Caco-2 (cell line): Measurements from ENCODE around the gene SVIL. TPM values are rescaled to one million over a fixed set of nuclear protein-coding genes. Genes with fewer than 3 reads are reported as not detected.

Source experiments
- BruUV-seq: library from RNA; stranded (reverse); fragments of 400-500 nt; replicated peaks from 2 replicates; lab custom pipeline; 2021; lab: Mats Ljungman, UMichigan
- CTCF ChIA-PET: fragments of 300-600 bp; sonication (Branson Sonifier 250); formaldehyde crosslinking; loops from one replicate; lab custom pipeline; 2022; ENCODE audit warnings: antibody characterized with exemption; lab: Charles Lee
- POLR2A ChIA-PET: fragments of 300-600 bp; sonication (Branson Sonifier 250); formaldehyde crosslinking; loops from one replicate; lab custom pipeline; 2022; ENCODE audit warnings: antibody characterized with exemption; lab: Charles Lee
- DNase-seq, 2 experiments: peaks; one replicate each; pipeline versions ENCODE4 v3.0.0 to v3.0.0-alpha.2; 2020 to 2022
- H3K27me3 ChIP-seq: replicated peaks from 2 replicates; pipeline ENCODE4 v1.6.0; 2011; ENCODE audit warnings: low read length; ENCODE audit not compliant: control insufficient read depth, insufficient read depth
- H3K36me3 ChIP-seq: 2 replicates; pipeline ENCODE4 v1.5.1; 2011; ENCODE audit warnings: low read length; ENCODE audit not compliant: control insufficient read depth, insufficient read depth
- H3K4me1 ChIP-seq: fragments of 250-450 bp; sonication (Bioruptor Pico); 2 replicates; pipeline ENCODE4 v1.5.1; 2020; ENCODE audit warnings: mild to moderate bottlenecking
- H3K4me3 ChIP-seq: 2 replicates; pipeline ENCODE4 v1.5.1; 2011; ENCODE audit warnings: low read depth, mild to moderate bottlenecking, control low read depth, low read length
- H3K9me3 ChIP-seq: fragments of 250-450 bp; sonication (Bioruptor Pico); 2 replicates; pipeline ENCODE4 v1.5.1; 2020; ENCODE audit warnings: mild to moderate bottlenecking, moderate library complexity
- H3K27ac Mint-ChIP-seq: one replicate; pipeline ENCODE4 v1.8.0; 2022; ENCODE audit warnings: mixed read lengths; ENCODE audit not compliant: unreplicated experiment
- H3K27me3 Mint-ChIP-seq: one replicate; pipeline ENCODE4 v1.8.0; 2022; ENCODE audit warnings: mixed read lengths; ENCODE audit not compliant: insufficient read depth, unreplicated experiment
- H3K36me3 Mint-ChIP-seq: one replicate; pipeline ENCODE4 v1.8.0; 2022; ENCODE audit warnings: mild to moderate bottlenecking, mixed read lengths; ENCODE audit not compliant: insufficient read depth, unreplicated experiment
- H3K4me1 Mint-ChIP-seq: one replicate; pipeline ENCODE4 v1.8.0; 2022; ENCODE audit warnings: low read depth, mixed read lengths; ENCODE audit not compliant: unreplicated experiment
- H3K4me3 Mint-ChIP-seq: one replicate; pipeline ENCODE4 v1.8.0; 2022; ENCODE audit warnings: mild to moderate bottlenecking, moderate library complexity, mixed read lengths; ENCODE audit not compliant: unreplicated experiment
- H3K9me3 Mint-ChIP-seq: one replicate; pipeline ENCODE4 v1.8.0; 2022; ENCODE audit warnings: mixed read lengths; ENCODE audit not compliant: unreplicated experiment
- intact Hi-C: fragments of 100-400 bp; cut with micrococcal nuclease; formaldehyde crosslinking; loops from one replicate; pipeline ENCODE4 v1.10.0; 2022; ENCODE audit not compliant: unreplicated experiment
- total RNA-seq: library from RNA; stranded (reverse); gene quantifications from 2 replicates; pipeline ENCODE4 v1.2.3, GENCODE V29; 2022
- TF ChIP-seq, protein P1 (sequence below), 2 experiments: fragments of 200-600 bp in 1 of 2; IDR thresholded peaks; 1 replicate in 1 of 2; 2 replicates in 1 of 2; pipeline versions ENCODE4 v1.5.1 to v1.8.0; 2011 to 2022; ENCODE audit warnings: antibody characterized with exemption in 1 of 2, control low read depth in 1 of 2, inconsistent platforms in 1 of 2, low read depth in 1 of 2, low read length in 1 of 2, mild to moderate bottlenecking in 1 of 2, moderate library complexity in 1 of 2; ENCODE audit not compliant: insufficient read depth in 1 of 2, severe bottlenecking in 1 of 2, unreplicated experiment in 1 of 2

Gene SVIL
- total RNA-seq, 1 experiment from 2014 or later, result 54.4 TPM

DNA sequence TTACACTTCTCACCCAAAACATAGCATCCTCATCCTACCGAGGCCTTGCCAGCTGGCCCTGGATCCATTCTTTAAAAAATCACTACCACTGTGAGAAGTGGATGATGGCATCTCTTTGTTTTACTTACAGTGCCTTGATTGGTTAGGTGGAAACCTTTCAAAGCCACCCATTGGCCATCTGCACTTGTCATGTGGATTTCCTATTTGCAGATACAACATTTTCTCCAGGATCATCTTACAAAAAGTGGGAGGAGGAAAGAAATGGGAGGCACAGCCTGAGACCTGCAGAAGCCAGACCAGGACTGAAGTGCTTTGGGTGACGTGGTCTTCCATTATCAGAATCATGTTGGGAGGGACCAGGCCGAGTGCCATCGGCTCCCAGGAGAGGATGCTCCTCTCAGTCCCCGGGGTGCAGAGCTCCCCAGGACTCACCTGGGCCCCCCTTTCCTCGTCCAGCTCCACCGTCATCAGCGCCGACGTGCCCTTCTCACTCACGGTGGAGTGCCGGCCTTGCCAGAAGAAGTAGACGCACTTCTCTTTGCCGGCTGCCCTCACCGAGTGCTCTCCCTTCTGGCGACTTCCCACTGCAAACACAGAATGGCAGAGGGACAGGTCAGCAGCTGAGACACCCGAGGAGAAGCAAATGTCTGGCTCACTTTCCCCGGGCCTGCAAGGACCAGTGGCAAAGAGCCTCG lies 161.2 kb downstream of the SVIL start:
- Mint-ChIP-seq H3K27ac (no peak overlapping the region), H3K4me3 (no peak overlapping the region), H3K4me1 (peaks cover 28% of the 10 kb centered on the region), H3K36me3 (peaks cover 78% of the 10 kb centered on the region), H3K9me3 (no peaks in the 10 kb centered on the region), H3K27me3 (no peaks in the 10 kb centered on the region)
- H3K27me3 ChIP-seq, result no peaks in the 10 kb centered on the region
- TF ChIP-seq, protein P1, sequence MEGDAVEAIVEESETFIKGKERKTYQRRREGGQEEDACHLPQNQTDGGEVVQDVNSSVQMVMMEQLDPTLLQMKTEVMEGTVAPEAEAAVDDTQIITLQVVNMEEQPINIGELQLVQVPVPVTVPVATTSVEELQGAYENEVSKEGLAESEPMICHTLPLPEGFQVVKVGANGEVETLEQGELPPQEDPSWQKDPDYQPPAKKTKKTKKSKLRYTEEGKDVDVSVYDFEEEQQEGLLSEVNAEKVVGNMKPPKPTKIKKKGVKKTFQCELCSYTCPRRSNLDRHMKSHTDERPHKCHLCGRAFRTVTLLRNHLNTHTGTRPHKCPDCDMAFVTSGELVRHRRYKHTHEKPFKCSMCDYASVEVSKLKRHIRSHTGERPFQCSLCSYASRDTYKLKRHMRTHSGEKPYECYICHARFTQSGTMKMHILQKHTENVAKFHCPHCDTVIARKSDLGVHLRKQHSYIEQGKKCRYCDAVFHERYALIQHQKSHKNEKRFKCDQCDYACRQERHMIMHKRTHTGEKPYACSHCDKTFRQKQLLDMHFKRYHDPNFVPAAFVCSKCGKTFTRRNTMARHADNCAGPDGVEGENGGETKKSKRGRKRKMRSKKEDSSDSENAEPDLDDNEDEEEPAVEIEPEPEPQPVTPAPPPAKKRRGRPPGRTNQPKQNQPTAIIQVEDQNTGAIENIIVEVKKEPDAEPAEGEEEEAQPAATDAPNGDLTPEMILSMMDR (IDR thresholded peaks at IDR 0.05; ENCODE audit: insufficient read depth in 1 of 2, low read depth in 1 of 2, low read length in 1 of 2, severe bottlenecking in 1 of 2, unreplicated experiment in 1 of 2), result no peak
- CTCF ChIA-PET, result interaction anchor here (0.6 kb wide), 1 partner anchor 538 kb away, joined by 3 read pairs; no protein-coding TSS in a partner anchor
- H3K4me3 ChIP-seq, result no peak overlapping the region
- H3K9me3 ChIP-seq, result no peaks in the 10 kb centered on the region
- no peak for DNase-seq
- intact Hi-C loops, result no loop called here
- peaks cover 25% of the 10 kb centered on the region for H3K4me1 ChIP-seq
- H3K36me3 ChIP-seq, result peaks cover 1% of the 10 kb centered on the region; the same call in 1 of the 2 replicates
- no TSS peak for BruUV-seq
- POLR2A ChIA-PET, result no interaction called here

DNA sequence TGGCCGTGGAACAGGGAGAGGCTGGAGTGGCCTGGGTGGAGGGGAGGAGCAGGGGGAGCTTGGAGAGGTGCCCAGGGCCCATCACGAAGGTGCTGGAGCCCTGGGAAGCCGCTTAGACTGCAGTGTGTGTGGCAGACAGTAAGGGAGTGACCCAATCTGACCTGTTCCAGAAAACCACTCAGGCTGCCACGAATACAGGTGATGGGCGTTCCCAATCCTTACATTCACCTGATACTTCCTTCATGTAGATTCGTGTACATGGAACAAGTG lies 161.7 kb downstream of the SVIL start:
- H3K4me1 ChIP-seq, result peaks cover 25% of the 10 kb centered on the region
- Mint-ChIP-seq H3K4me1 (peaks cover 28% of the 10 kb centered on the region), H3K27ac (peak overlapping the region; percentile 62), H3K27me3 (no peaks in the 10 kb centered on the region), H3K9me3 (no peaks in the 10 kb centered on the region), H3K4me3 (no peak overlapping the region), H3K36me3 (peaks cover 73% of the 10 kb centered on the region)
- no peak for DNase-seq
- no TSS peak for BruUV-seq
- H3K4me3 ChIP-seq, result no peak overlapping the region
- intact Hi-C loops, result no loop called here
- no peaks in the 10 kb centered on the region for H3K27me3 ChIP-seq
- CTCF ChIA-PET, result interaction anchor here (0.6 kb wide), 1 partner anchor 539 kb away, joined by 3 read pairs; no protein-coding TSS in a partner anchor
- POLR2A ChIA-PET, result no interaction called here
- TF ChIP-seq, protein P1 (IDR thresholded peaks at IDR 0.05; ENCODE audit: insufficient read depth in 1 of 2, low read depth in 1 of 2, low read length in 1 of 2, severe bottlenecking in 1 of 2, unreplicated experiment in 1 of 2), result no peak
- no peaks in the 10 kb centered on the region for H3K9me3 ChIP-seq
- H3K36me3 ChIP-seq, result peaks cover 1% of the 10 kb centered on the region; the same call in 1 of the 2 replicates

DNA sequence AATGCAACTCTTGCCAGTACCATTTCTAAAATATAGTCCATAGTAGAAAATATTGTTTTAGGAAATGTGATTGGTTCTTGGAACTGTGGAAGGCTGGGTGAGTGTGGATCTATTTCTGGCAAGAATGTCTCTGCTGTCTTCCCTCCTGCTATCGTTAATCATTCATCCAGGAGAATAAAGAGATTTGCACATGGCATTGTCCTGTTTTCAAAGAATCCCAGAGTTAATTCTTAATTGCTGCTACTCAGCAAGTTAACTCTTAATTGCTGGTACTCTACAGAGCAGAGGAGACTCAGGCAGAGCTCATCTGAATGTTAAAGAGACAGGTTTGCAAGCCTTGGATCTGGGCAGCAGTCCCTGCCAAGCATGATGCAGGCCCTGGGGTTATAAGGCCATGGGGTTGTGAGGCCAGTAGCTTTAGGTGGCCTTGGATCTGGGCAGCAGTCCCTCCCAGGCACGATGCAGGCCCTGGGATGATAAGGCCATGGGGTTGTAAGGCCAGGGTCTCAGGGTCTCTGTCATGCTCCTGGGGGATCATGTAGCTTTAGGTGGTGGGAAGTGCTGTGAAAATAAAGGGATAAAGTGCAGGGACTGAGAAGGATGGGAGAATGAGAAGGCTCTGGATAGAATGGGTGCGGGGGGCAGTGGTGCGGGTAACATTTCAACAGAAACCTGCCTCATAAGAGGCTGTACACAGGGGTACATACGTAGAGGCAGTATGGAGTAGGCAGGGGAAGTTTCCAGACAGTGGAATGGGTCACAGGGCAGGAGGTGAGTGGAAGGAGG lies 162.3 kb downstream of the SVIL start:
- no peak overlapping the region for H3K4me3 Mint-ChIP-seq
- no peak overlapping the region for H3K4me3 ChIP-seq
- no TSS peak for BruUV-seq
- no peak for DNase-seq
- peaks cover 70% of the 10 kb centered on the region for H3K36me3 Mint-ChIP-seq
- H3K27me3 ChIP-seq, result no peaks in the 10 kb centered on the region
- TF ChIP-seq, protein P1 (IDR thresholded peaks at IDR 0.05; ENCODE audit: insufficient read depth in 1 of 2, low read depth in 1 of 2, low read length in 1 of 2, severe bottlenecking in 1 of 2, unreplicated experiment in 1 of 2), result no peak
- peak overlapping the region; percentile 62 for H3K27ac Mint-ChIP-seq
- H3K9me3 Mint-ChIP-seq, result no peaks in the 10 kb centered on the region
- peaks cover 25% of the 10 kb centered on the region for H3K4me1 ChIP-seq
- H3K9me3 ChIP-seq, result no peaks in the 10 kb centered on the region
- H3K36me3 ChIP-seq, result peaks cover 1% of the 10 kb centered on the region; the same call in 1 of the 2 replicates
- H3K27me3 Mint-ChIP-seq, result no peaks in the 10 kb centered on the region
- peaks cover 28% of the 10 kb centered on the region for H3K4me1 Mint-ChIP-seq
- intact Hi-C loops, result no loop called here
- CTCF ChIA-PET, result interaction anchor here (0.6 to 1.2 kb wide), 3 partner anchors 8 to 539 kb away, joined by 3 to 5 read pairs (median 4); no protein-coding TSS in a partner anchor
- POLR2A ChIA-PET, result no interaction called here
